Myocyte (in vitro differentiated cells): ENCODE data around the gene ETFA. TPM values are rescaled to one million over a fixed set of nuclear protein-coding genes. Genes with fewer than 3 reads are reported as not detected.
"Not testable (repeated sequence)": the region's sequence is repeated elsewhere in the genome, so short reads cannot be mapped to it uniquely, and the experiment has no call there.

Source experiments
- DNase-seq: peaks from one replicate; pipeline ENCODE4 v3.0.0-alpha.2; 2012; ENCODE audit warnings: low read depth
- total RNA-seq: library from RNA; depleted of rRNA; stranded (reverse); fragments of >200 nt; gene quantifications from 2 replicates; pipeline ENCODE4 v1.2.3, GENCODE V29; 2014

Gene ETFA
- total RNA-seq, 1 donor from 2014 or later, result 144 TPM

GRCh38 chr15:76327191-76328105 is 16.2 kb upstream of the ETFA start:
- peak; percentile 67 for DNase-seq

GRCh38 chr15:76325704-76326103 is 14.4 kb upstream of the ETFA start:
- no peak for DNase-seq

DNA sequence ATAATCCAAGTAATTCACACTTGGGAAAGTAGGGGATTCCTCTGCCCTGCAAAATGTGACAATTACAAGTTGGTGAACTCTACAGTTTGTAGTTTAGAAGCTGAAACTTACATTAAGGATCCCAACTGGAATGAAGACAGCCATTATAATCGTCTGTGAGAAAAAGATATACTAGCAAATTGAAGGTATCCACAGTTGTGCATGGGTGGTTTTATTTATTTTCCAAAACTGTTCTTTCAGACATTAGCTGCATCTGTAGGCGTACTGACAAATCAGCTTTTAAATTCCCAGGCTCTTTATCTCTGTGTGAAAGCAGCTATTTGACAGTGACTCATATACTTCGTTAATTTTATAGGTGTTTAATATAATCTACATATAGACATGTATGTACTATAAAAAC is 12.8 kb upstream of the ETFA start:
- DNase-seq, result no peak

DNA sequence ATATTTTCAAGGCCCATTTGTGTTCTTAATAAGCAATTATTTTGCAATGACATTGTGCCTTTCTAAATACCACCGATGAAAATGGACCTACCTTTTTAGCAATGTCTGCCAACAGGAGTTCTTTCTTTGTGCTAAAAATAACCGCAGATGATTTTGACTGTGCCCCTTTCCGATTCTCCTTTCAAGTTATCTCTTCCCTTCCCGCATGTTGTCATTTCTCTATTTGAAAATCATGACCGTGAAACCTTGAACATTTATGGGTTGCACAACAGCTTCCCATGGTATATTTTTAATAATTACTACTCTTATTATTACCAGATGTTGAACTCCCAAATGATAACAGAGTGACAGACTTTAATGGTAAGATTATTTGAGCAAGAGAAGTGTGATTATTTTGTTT is 10.3 kb upstream of the ETFA start:
- DNase-seq, result no peak

DNA sequence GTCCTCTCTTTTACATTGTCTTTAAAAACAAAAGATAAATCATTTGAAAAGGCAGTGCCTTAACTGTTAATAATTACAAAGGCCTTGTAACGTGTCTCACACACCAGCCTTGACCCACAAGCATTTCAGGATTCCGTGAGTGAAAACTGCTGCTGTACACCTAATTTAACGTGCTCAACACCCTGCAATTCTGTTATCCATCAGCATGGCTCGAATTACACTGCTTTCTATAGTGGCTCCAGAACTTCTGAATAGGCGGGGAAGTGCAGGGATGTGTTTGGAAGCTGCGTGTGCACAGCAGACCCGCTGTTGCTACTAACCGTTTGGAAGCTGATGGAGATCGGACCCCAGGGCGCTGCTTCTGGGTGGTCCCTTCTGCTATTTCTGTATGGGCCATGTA is 9.9 kb upstream of the ETFA start:
- no peak for DNase-seq

DNA sequence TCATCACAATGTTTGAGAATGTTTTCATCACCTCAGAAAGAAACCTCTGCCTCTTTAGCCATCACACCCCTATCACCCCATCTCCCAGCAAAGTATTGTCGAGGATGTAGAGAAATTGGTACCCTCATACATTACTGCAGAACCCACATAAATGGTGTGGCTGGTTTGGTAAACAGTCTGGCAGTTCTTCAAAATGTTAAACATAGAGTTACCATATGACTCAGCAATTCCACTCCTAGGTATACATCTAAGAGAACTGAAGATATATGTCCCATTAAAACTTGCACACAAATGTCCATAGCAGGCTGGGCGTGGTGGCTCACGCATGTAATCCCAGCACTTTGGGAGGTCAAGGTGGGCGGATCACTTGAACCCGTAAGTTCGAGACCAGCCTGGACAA is 8.7 kb upstream of the ETFA start:
- no peak for DNase-seq

DNA sequence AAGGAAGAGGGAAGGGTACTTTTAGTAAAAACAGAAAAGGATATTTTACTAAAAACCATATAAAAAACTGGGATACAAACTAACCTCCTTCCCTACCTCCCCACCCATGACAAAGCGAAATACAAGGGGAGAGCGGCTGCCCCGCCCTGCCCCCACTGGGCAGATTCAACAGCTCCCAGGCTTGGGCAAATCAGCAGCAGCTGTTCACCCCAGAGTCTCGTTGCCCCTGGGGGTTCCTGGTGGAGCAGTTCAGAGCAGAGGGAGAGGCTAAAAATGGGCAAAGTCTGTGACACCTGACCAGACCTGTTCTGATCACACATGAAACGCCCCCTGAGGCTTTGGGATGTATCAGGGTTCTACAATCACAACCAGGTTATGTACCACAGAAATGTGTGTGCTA is 2.5 kb upstream of the ETFA start:
- no peak for DNase-seq

DNA sequence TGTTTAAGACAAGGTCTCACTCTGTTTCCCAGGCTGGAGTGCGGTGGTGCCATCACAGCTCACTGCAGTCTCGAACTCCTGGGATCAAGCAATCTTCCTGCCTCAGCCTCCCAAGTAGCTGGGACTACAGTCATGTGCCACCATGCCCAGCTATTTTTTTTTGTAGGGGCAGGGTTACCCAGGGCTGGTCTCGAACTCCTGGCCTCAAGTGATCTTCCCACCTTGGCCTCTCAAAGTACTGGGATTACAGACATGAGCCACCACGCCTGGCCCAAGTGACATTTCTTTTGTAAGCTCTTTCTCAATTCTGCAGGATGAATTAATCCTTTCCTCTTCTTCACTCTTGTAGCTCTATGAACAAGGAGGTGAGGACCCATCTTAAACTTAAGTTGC is 1.9 kb upstream of the ETFA start:
- not testable (repeated sequence) for DNase-seq

GRCh38 chr15:76312540-76313174 is 1.4 kb upstream of the ETFA start:
- DNase-seq, result no peak

- DNase-seq, result peak; percentile 36
Measured at GRCh38 chr15:76310475-76311099, 682 bp downstream of the ETFA start.

- no peak for DNase-seq
Measured at GRCh38 chr15:76309601-76310330, 1.5 kb downstream of the ETFA start.

GRCh38 chr15:76303909-76304308 is 7.4 kb downstream of the ETFA start:
- no peak for DNase-seq

- no peak for DNase-seq
Measured at GRCh38 chr15:76299786-76300185, 11.5 kb downstream of the ETFA start.

GRCh38 chr15:76298986-76299385 is 12.3 kb downstream of the ETFA start:
- DNase-seq, result no peak

- DNase-seq, result not testable (repeated sequence)
Measured at GRCh38 chr15:76297951-76298350, 13.3 kb downstream of the ETFA start.

DNA sequence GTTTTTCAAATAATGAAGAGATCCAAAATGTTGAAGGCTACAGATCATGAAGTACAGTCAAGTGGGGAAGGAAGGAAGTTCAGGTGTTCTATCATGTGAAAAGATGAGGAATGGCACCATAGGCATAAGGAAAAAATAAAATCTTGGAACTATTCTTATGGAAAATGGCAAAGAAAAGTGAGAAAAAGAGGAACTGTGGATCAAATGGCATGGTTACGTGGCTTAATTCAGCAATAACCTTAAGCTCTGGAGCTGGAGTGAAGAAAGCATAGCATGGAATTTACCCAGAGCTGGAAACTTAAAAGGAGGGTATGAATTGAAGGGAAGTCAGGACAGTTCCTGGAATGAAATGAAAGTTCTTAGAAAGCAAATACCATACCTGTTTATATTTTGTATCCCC is 14.4 kb downstream of the ETFA start:
- DNase-seq, result no peak

- DNase-seq, result not testable (repeated sequence)
Measured at GRCh38 chr15:76294463-76294862, 16.8 kb downstream of the ETFA start.

- DNase-seq, result no peak
Measured at GRCh38 chr15:76293361-76293760, 17.9 kb downstream of the ETFA start.

DNA sequence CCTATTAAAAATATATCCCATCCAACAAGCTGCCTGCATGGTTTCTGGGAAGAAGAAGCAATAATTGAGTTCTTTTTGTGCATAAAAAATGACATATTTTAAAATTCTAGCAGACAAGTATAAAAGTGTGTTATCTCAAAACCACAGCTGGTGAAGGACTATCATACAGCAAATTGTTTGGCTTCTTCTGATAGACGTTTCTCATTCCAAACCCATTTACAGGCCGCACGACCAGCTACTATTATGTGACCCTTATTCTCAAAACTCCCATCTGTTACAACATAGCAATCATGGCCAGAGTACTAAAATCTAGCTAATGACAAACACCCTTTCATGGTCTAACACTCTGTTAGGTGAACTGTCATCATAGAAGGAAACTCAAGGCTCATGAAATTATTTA is 21.7 kb downstream of the ETFA start:
- no peak for DNase-seq

GRCh38 chr15:76286271-76286879 is 24.9 kb downstream of the ETFA start:
- no peak for DNase-seq

GRCh38 chr15:76285241-76285825 is 25.9 kb downstream of the ETFA start:
- DNase-seq, result peak; percentile 17
